NOMO-1 treated with dmso at 0.1 percent for 144 hours (cell line): ENCODE measurements around the gene TK2.
"Not testable (repeated sequence)": the region's sequence is repeated elsewhere in the genome, so short reads cannot be mapped to it uniquely, and the experiment has no call there.

Source experiments
- DNase-seq: peaks from one replicate; lab custom pipeline; 2025; ENCODE audit not compliant: unreplicated experiment; lab: John Stamatoyannopoulos, UW

The TK2 gene

DNA sequence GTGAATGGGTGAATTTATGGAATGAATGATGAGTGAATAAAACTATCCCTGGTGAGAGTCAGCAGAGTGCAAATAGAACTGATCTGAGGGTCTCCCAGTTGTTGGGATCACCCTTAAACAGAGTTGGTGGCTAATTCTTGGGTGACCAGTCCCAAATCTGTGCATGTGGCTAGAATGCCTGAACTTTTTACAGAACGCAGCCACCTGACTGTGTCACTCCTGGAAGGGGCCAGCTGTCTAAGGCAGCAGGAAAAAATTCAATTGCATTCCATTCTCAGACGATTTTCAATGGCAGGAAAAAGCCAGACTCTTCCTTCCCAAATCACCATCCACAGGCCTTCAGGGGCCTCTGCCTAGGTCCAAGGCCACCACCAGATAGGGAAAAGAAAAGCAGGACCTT is 79.4 kb downstream of the TK2 start:
- DNase-seq, result no peak

GRCh38 chr16:66469947-66470546 is 79.9 kb downstream of the TK2 start:
- no peak for DNase-seq

GRCh38 chr16:66469291-66469946 is 80.5 kb downstream of the TK2 start:
- no peak for DNase-seq

- DNase-seq, result no peak
Measured at GRCh38 chr16:66468321-66468965, 81.5 kb downstream of the TK2 start.

DNA sequence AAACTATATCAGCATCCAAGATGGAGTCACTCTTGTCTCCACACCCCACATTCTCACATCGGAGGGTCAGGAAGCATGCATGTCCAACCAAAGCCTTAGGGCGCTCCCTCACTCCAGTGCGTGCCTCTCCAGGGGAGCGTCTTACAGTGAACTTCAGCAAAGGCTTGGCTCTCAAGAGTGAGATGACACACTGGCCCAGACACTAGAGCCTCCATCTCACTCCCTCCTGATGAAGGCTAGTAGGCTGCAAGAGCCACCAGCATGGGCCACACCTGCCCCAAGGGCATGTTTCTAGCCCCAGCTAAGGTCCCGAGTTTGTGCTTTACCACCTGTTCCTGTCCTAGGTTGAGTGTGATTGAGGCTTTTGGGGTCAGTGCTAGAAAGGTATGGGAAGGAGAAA is 82.3 kb downstream of the TK2 start:
- DNase-seq, result no peak

DNA sequence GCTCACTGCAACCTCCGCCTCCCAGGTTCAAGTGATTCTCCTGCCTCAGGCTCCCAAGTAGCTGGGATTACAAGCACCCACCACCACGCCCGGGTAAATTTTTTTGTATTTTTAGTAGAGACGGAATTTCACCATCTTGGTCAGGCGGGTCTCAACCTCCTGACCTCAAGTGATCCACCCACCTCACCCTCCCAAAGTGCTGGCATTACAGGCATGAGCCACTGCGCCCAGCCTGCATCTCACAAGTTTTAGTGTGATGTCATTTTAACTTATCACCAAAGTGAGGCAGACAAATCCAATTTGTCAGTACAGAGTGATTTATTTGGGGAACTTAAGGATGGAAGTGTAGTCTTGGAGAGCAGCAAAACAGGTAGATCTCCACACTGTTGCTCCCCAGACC is 83.3 kb downstream of the TK2 start:
- DNase-seq, result not testable (repeated sequence)

DNA sequence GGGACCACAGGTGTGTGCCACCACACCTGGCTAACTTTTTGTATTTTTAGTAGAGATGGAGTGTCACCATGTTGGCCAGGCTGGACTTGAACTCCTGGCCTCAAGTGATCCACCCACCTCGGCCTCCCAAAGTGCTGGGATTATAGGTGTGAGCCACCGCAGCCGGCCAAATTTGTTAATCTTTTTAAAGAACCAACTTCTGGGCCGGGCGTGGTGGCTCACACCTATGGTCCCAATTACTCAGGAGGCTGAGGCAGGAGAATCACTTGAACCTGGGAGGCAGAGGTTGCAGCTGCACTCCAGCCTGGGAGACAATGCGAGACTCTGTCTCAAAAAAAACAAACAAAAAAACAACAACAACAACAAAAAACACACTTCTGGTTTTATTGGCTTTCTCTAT is 84.0 kb downstream of the TK2 start:
- not testable (repeated sequence) for DNase-seq

- DNase-seq, result no peak
Measured at GRCh38 chr16:66462912-66463311, 87.0 kb downstream of the TK2 start.

GRCh38 chr16:66460703-66461102 is 89.2 kb downstream of the TK2 start:
- no peak for DNase-seq

DNA sequence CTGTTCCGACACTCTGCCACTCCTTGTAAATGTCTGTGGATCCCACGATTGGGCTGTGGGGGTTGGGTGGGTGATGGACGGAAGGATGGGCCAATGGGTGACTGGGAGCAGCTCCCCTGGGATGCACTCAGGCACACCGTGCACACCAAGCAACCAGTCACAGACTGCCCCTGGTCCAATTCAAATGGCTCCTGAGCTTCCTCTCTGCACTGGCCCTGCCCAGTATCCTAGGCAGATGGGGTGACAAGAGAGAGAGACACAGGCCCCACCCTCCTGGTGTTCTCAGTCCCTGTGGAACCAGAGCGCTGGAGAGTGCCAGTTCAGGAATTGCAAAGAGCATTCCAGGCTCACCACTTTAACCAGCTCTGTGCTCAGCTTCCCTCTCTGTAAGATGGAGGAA is 90.0 kb downstream of the TK2 start:
- DNase-seq, result no peak

DNA sequence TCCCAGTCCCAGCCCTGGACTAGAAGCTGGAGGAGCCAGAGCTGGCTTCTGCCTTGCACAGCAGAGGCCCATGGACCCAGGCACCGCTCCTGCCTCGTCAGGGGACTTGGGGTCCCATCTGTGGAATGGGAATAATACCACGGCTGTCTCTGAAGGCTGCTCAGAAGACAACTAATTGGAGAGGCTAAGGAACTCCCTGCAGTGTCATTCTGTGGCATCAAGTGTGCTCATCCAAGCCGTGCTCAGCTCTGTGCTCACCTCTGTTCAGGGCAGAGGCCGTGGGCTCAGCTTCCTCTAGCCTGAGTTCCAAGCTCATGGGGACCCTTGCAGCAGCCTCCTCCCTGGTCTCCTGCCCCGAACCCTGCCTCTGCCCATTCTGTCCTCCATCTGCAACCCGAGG is 91.1 kb downstream of the TK2 start:
- DNase-seq, result no peak

GRCh38 chr16:66458292-66458691 is 91.6 kb downstream of the TK2 start:
- DNase-seq, result no peak
